K562 (cell line): ENCODE data around the gene POU2AF1. TPM values are rescaled to one million over a fixed set of nuclear protein-coding genes. Genes with fewer than 3 reads are reported as not detected.

Experiments
- ATAC-seq: fragments of 200-7000 bp; cut with Tn5 transposase; 3 replicates; pipeline ENCODE4 v1.9.1; 2020; ENCODE audit warnings: moderate library complexity
- BruUV-seq: library from RNA; stranded (reverse); fragments of 400-500 nt; replicated peaks from 2 replicates; lab custom pipeline; 2021; lab: Mats Ljungman, UMichigan
- CTCF ChIA-PET: fragments of 300-600 bp; formaldehyde crosslinking; extraction: SDS; loops from one replicate; lab custom pipeline; 2021; ENCODE audit warnings: low intra/inter-chr PET ratio; lab: Yijun Ruan, JAX
- POLR2A ChIA-PET: fragments of 300-600, 350-650 bp; sonication (Branson Sonifier 250); formaldehyde crosslinking; extraction: SDS; loops from one replicate; lab custom pipeline; 2021; ENCODE audit warnings: antibody characterized with exemption, inconsistent platforms; lab: Yijun Ruan, JAX
- DNase-seq, 4 experiments: peaks; one replicate each; pipeline versions ENCODE4 v3.0.0 to v3.0.0-alpha.2; 2011 to 2018; ENCODE audit warnings: low spot score in 3 of 4, mixed read lengths in 3 of 4; ENCODE audit errors: extremely low read depth in 1 of 4
- FAIRE-seq: peaks from 2 replicates; lab custom pipeline; 2011; peaks lifted over from hg19 to GRCh38; lab: Jason Lieb, UNC
- H2AFZ ChIP-seq: 2 replicates; pipeline ENCODE4 v1.6.0; 2011; ENCODE audit warnings: low read depth, low read length, control low read depth, inconsistent platforms
- H3K27ac ChIP-seq: fragments of 200-600 bp; 3 replicates; pipeline ENCODE4 v1.8.0; 2011; ENCODE audit warnings: low read depth, mild to moderate bottlenecking, control low read depth, inconsistent platforms, low read length, moderate library complexity, mixed read lengths; ENCODE audit errors: extremely low read depth
- H3K27me3 ChIP-seq, 2 experiments: fragments of 300-600 bp in 1 of 2; 2 replicates in 1 of 2; 3 replicates in 1 of 2; pipeline versions ENCODE4 v1.6.0 to v1.8.0; 2011; ENCODE audit warnings: inconsistent platforms in 2 of 2, low read length in 2 of 2, mild to moderate bottlenecking in 1 of 2, mixed read lengths in 1 of 2, moderate library complexity in 1 of 2; ENCODE audit not compliant: control insufficient read depth in 2 of 2, insufficient read depth in 2 of 2
- H3K36me3 ChIP-seq: fragments of 300-600 bp; 3 replicates; pipeline ENCODE4 v1.8.0; 2011; ENCODE audit warnings: mild to moderate bottlenecking, low read length, inconsistent platforms; ENCODE audit not compliant: control insufficient read depth, insufficient read depth
- H3K4me1 ChIP-seq, 2 experiments: fragments of 200-600 bp in 1 of 2; replicated peaks in 1 of 2; 2 replicates in 1 of 2; 3 replicates in 1 of 2; pipeline versions ENCODE4 v1.5.1 to v1.8.0; 2011; ENCODE audit warnings: inconsistent platforms in 2 of 2, low read length in 2 of 2, mild to moderate bottlenecking in 1 of 2, mixed read lengths in 1 of 2, moderate library complexity in 1 of 2; ENCODE audit not compliant: control insufficient read depth in 2 of 2, insufficient read depth in 2 of 2
- H3K4me2 ChIP-seq: 2 replicates; pipeline ENCODE4 v1.6.1; 2011; ENCODE audit warnings: low read length, control low read depth, inconsistent platforms, mixed read lengths; ENCODE audit not compliant: insufficient read depth
- H3K4me3 ChIP-seq: fragments of 200-600 bp; sonication (generic), shearing (Covaris generic); 2 replicates; pipeline ENCODE4 v1.5.1; 2016; ENCODE audit warnings: control low read depth, inconsistent platforms
- H3K79me2 ChIP-seq: fragments of 200-600 bp; 3 replicates; pipeline ENCODE4 v1.8.0; 2011; ENCODE audit warnings: low read length, inconsistent platforms; ENCODE audit not compliant: control insufficient read depth, insufficient read depth
- H3K9ac ChIP-seq, 2 experiments: 2 replicates each; pipeline versions ENCODE4 v1.6.0 to v1.6.1; 2011; ENCODE audit warnings: low read depth in 2 of 2, low read length in 2 of 2, control low read depth in 1 of 2, inconsistent platforms in 1 of 2, mild to moderate bottlenecking in 1 of 2, mixed read lengths in 1 of 2; ENCODE audit not compliant: insufficient read depth in 1 of 2
- H3K9me1 ChIP-seq: one replicate; pipeline ENCODE4 v1.6.0; 2011; ENCODE audit warnings: inconsistent platforms, mild to moderate bottlenecking, low read length, moderate library complexity; ENCODE audit not compliant: control insufficient read depth, insufficient read depth
- H3K9me3 ChIP-seq: replicated peaks from 2 replicates; pipeline ENCODE4 v1.5.1; 2011; ENCODE audit warnings: low read depth, low read length, inconsistent platforms; ENCODE audit not compliant: control insufficient read depth, insufficient read depth
- H4K20me1 ChIP-seq: replicated peaks from 2 replicates; pipeline ENCODE4 v1.6.1; 2011; ENCODE audit warnings: low read length, inconsistent platforms, mixed read lengths; ENCODE audit not compliant: control insufficient read depth, insufficient read depth
- CC2D1A ChIP-seq: fragments of 450-650 bp; IDR thresholded peaks from 2 replicates; pipeline ENCODE4 v1.6.1; 2017; ENCODE audit warnings: mild to moderate bottlenecking
- CHD2 ChIP-seq: IDR thresholded peaks from 2 replicates; pipeline ENCODE4 v1.6.1; 2011; ENCODE audit warnings: low read depth, low read length
- EHMT2 ChIP-seq: fragments of 450-650 bp; IDR thresholded peaks from 2 replicates; pipeline ENCODE4 v1.6.1; 2018; ENCODE audit warnings: antibody characterized with exemption
- JUN ChIP-seq, 2 experiments: sonication (generic) in 1 of 2; formaldehyde crosslinking in 1 of 2; IDR thresholded peaks; 2 replicates each; pipeline versions ENCODE4 v1.6.1 to v1.8.0; 2012 to 2022; ENCODE audit warnings: borderline replicate concordance in 2 of 2, mild to moderate bottlenecking in 2 of 2, improper control_type of control experiment in 1 of 2, low read depth in 1 of 2, low read length in 1 of 2, missing genetic modification reagents in 1 of 2
- MEF2A ChIP-seq: IDR thresholded peaks from 2 replicates; pipeline ENCODE4 v1.6.1; 2011; ENCODE audit warnings: low read depth, mild to moderate bottlenecking, low read length, moderate library complexity; ENCODE audit not compliant: control insufficient read depth
- RBM25 ChIP-seq: fragments of 200-400 bp; formaldehyde crosslinking; IDR thresholded peaks from 2 replicates; pipeline ENCODE4 v1.6.1; 2018; ENCODE audit warnings: low read length, low read depth, moderate library complexity; ENCODE audit not compliant: severe bottlenecking
- SMC3 ChIP-seq: conservative IDR thresholded peaks from 2 replicates; pipeline ENCODE4 v1.6.1; 2011; ENCODE audit warnings: low read depth, low read length, improper control_type of control experiment; ENCODE audit not compliant: insufficient read depth
- TFAM ChIP-seq: fragments of 250-450 bp; sonication (Bioruptor Pico); conservative IDR thresholded peaks from 2 replicates; pipeline ENCODE4 v1.5.0; 2021; ENCODE audit warnings: mild to moderate bottlenecking, moderate library complexity
- ZBTB11 ChIP-seq, 3 experiments: fragments of 200-800 bp in 1 of 3; fragments of 250-450 bp in 1 of 3; fragments of 450-650 bp in 1 of 3; sonication (Bioruptor Pico) in 1 of 3; sonication (Bioruptor generic) in 1 of 3; formaldehyde crosslinking in 1 of 3; IDR thresholded peaks; 2 replicates each; pipeline versions ENCODE4 v1.6.1 to v1.8.0; 2016 to 2022; ENCODE audit warnings: mild to moderate bottlenecking in 2 of 3, missing genetic modification characterization in 2 of 3, missing compliant biosample characterization in 1 of 3, moderate library complexity in 1 of 3
- ZBTB2 ChIP-seq: fragments of 450-650 bp; IDR thresholded peaks from 2 replicates; pipeline ENCODE4 v1.6.1; 2016; ENCODE audit warnings: antibody characterized with exemption
- ZNF175 ChIP-seq: fragments of 200-800 bp; sonication (Bioruptor generic); IDR thresholded peaks from 2 replicates; pipeline ENCODE4 v1.6.1; 2016; ENCODE audit warnings: low read depth, mild to moderate bottlenecking, missing genetic modification characterization, missing compliant biosample characterization
- ZNF274 ChIP-seq: IDR thresholded peaks from 2 replicates; pipeline ENCODE4 v1.6.1; 2011; ENCODE audit warnings: low read depth, mild to moderate bottlenecking, low read length, moderate library complexity, borderline replicate concordance
- ZNF277 ChIP-seq: fragments of 250-450 bp; sonication (Bioruptor Pico); IDR thresholded peaks from 2 replicates; pipeline ENCODE4 v1.8.0; 2022; ENCODE audit warnings: inconsistent platforms, mild to moderate bottlenecking, moderate library complexity, borderline replicate concordance
- ZNF639 ChIP-seq, 2 experiments: fragments of 200-800 bp in 1 of 2; sonication (Bioruptor generic) in 1 of 2; sonication (generic) in 1 of 2; formaldehyde crosslinking in 1 of 2; IDR thresholded peaks in 1 of 2; conservative IDR thresholded peaks in 1 of 2; 2 replicates each; pipeline versions ENCODE4 v1.5.0 to v1.6.1; 2016 to 2020; ENCODE audit warnings: missing compliant biosample characterization in 1 of 2, missing genetic modification characterization in 1 of 2, missing genetic modification reagents in 1 of 2
- WGBS: fragments of 100-300 bp; shearing (Covaris generic); methylation state at CpG from one replicate; pipeline ENCODE4 v1.1.6; 2016; ENCODE audit warnings: low coverage, mixed read lengths; ENCODE audit not compliant: insufficient coverage; ENCODE audit errors: missing lambda C conversion rate; 5-methylcytosine and 5-hydroxymethylcytosine counted together
- in situ Hi-C: fragments of 300-500 bp; cut with MboI; formaldehyde crosslinking; loops from 4 replicates; pipeline ENCODE4 v1.15.0; 2018; ENCODE audit warnings: inconsistent platforms, mixed read lengths
- intact Hi-C: fragments of 100-400 bp; cut with micrococcal nuclease; formaldehyde crosslinking; loops from 2 replicates; pipeline ENCODE4 v1.14.2; 2022
- polyA plus RNA-seq, 8 experiments: library from polyadenylated mRNA; depleted of rRNA in 4 of 8; stranded (reverse) in 5 of 8; unstranded in 3 of 8; fragments of >200 nt; fragmentation: Nextera tagmentation in 2 of 8; fragmentation: Illumina TruSeq in 1 of 8; extraction: Ambion mirVana in 2 of 8; extraction: Trizol in 1 of 8; gene quantifications; 2 replicates each; pipeline versions ENCODE4 v1.2.1 to v1.2.3, GENCODE V29; 2011 to 2014; ENCODE audit warnings: inconsistent platforms in 1 of 8, missing spikeins in 1 of 8
- total RNA-seq, 7 experiments: library from RNA; depleted of rRNA in 6 of 7; stranded (reverse); fragments of >200 nt in 6 of 7; fragmentation: Illumina TruSeq in 2 of 7; extraction: Trizol in 2 of 7; gene quantifications; 2 replicates each; pipeline versions ENCODE4 v1.2.1 to v1.2.3, GENCODE V29; 2011 to 2021; ENCODE audit warnings: low replicate concordance in 1 of 7

The POU2AF1 gene
- total and polyA plus RNA-seq, 9 of the 15 experiments (the other 6 are each of a cell fraction or from before 2014, with no cell fraction given), result 0.09 TPM; not detected in 8

GRCh38 chr11:111319296-111319695 lies 59.8 kb downstream of the POU2AF1 start:
- Histone ChIP-seq H3K36me3 (no peaks in the 10 kb centered on the region), H3K4me2 (no peak overlapping the region), H3K9me1 (no peaks in the 10 kb centered on the region), H3K9me3 (no peaks in the 10 kb centered on the region), H3K9ac (no peak overlapping the region), H3K4me3 (no peak overlapping the region), H4K20me1 (no peaks in the 10 kb centered on the region), H3K27me3 (peaks cover 0 to 9% of the 10 kb centered on the region in 2 experiments; a peak in 2 of 5 replicates), H3K27ac (no peak overlapping the region), H3K79me2 (no peaks in the 10 kb centered on the region), H3K4me1 (no peaks in the 10 kb centered on the region), H2AFZ (no peak overlapping the region)
- CTCF ChIA-PET, result no interaction called here
- POLR2A ChIA-PET, result no interaction called here
- intact Hi-C loops, result no loop called here
- in situ Hi-C loops, result no loop called here
- ATAC-seq, result no peak
- no TSS peak for BruUV-seq
- WGBS, result 0% methylated on average over 6 of the region's 6 CpGs
- FAIRE-seq, result no peak
- no peak for DNase-seq
- TF ChIP-seq ZNF277 (CRISPR knock-in tag) (no peak), ZBTB11 (CRISPR knock-in tag; IDR thresholded peaks at IDR 0.05) (no peak), ZNF639 (CRISPR knock-in tag; conservative IDR thresholded peaks at IDR 0.05 in 1 of 2, IDR thresholded peaks at IDR 0.05 in 1 of 2) (no peak), ZNF175 (CRISPR knock-in tag) (no peak), TFAM (no peak), ZNF274 (no peak), MEF2A (no peak), ZBTB2 (no peak), JUN (IDR thresholded peaks at IDR 0.05; ENCODE audit: borderline replicate concordance, low read depth, low read length) (no peak), JUN (CRISPR knock-in tag; IDR thresholded peaks at IDR 0.05; ENCODE audit: borderline replicate concordance) (no peak), RBM25 (no peak), CHD2 (no peak), EHMT2 (no peak), CC2D1A (no peak), SMC3 (no peak)
